Osteoblast (primary cell): Measurements from ENCODE around the gene KAZN. TPM values are rescaled to one million over a fixed set of nuclear protein-coding genes. Genes with fewer than 3 reads are reported as not detected.

Source experiments
- DNase-seq: peaks from one replicate; pipeline ENCODE4 v3.0.0; 2011; ENCODE audit warnings: low spot score, mixed read lengths; ENCODE audit not compliant: insufficient read length; ENCODE audit errors: missing footprints
- H2AFZ ChIP-seq: 2 replicates; pipeline ENCODE4 v1.6.0; 2011; ENCODE audit warnings: mild to moderate bottlenecking, low read length
- H3K27ac ChIP-seq: 2 replicates; pipeline ENCODE4 v1.5.1; 2011; ENCODE audit warnings: mild to moderate bottlenecking, low read depth, low read length, moderate library complexity
- H3K27me3 ChIP-seq: 2 replicates; pipeline ENCODE4 v1.6.0; 2012; ENCODE audit warnings: mild to moderate bottlenecking, control low read depth, inconsistent platforms, low read length, moderate library complexity; ENCODE audit not compliant: insufficient read depth
- H3K36me3 ChIP-seq: 2 replicates; pipeline ENCODE4 v1.5.1; 2011; ENCODE audit warnings: mild to moderate bottlenecking, low read length, control low read depth, moderate library complexity; ENCODE audit not compliant: insufficient read depth
- H3K4me1 ChIP-seq: 2 replicates; pipeline ENCODE4 v1.5.1; 2011; ENCODE audit warnings: mild to moderate bottlenecking, low read length, control low read depth, moderate library complexity; ENCODE audit not compliant: insufficient read depth
- H3K4me2 ChIP-seq: 2 replicates; pipeline ENCODE4 v1.6.0; 2011; ENCODE audit warnings: mild to moderate bottlenecking, low read length; ENCODE audit not compliant: insufficient read depth
- H3K4me3 ChIP-seq: fragments of 200-600 bp; sonication (generic); 3 replicates; pipeline ENCODE4 v1.5.1; 2012; ENCODE audit warnings: mild to moderate bottlenecking, low read length, inconsistent platforms; ENCODE audit not compliant: insufficient read depth
- H3K79me2 ChIP-seq: 2 replicates; pipeline ENCODE4 v1.6.0; 2012; ENCODE audit warnings: mild to moderate bottlenecking, low read length, control low read depth, inconsistent platforms; ENCODE audit not compliant: insufficient read depth
- H3K9me3 ChIP-seq: 2 replicates; pipeline ENCODE4 v1.5.1; 2011; ENCODE audit warnings: low read depth, low read length, control low read depth
- H4K20me1 ChIP-seq: 2 replicates; pipeline ENCODE4 v1.6.0; 2012; ENCODE audit warnings: mild to moderate bottlenecking, low read length, control low read depth; ENCODE audit not compliant: insufficient read depth
- CTCF ChIP-seq: IDR thresholded peaks from 2 replicates; pipeline ENCODE4 v1.5.1; 2011; ENCODE audit warnings: mild to moderate bottlenecking, low read depth, low read length, moderate library complexity; ENCODE audit errors: extremely low read depth
- total RNA-seq: library from RNA; depleted of rRNA; stranded (reverse); fragments of >200 nt; gene quantifications from 2 replicates; pipeline ENCODE4 v1.2.3, GENCODE V29; 2012

The KAZN gene
- total RNA-seq, 1 donor, result 9.0 TPM

GRCh38 chr1:14611792-14612191 is 13.3 kb downstream of the KAZN start:
- H3K4me3 ChIP-seq, result no peak overlapping the region
- H3K4me2 ChIP-seq, result no peak overlapping the region
- no peak for DNase-seq
- H3K4me1 ChIP-seq, result no peaks in the 10 kb centered on the region
- H3K27me3 ChIP-seq, result peaks cover 4% of the 10 kb centered on the region
- peaks cover 3% of the 10 kb centered on the region for H4K20me1 ChIP-seq
- no peak overlapping the region for H3K27ac ChIP-seq
- no peaks in the 10 kb centered on the region for H3K9me3 ChIP-seq
- TF ChIP-seq CTCF, result no peak
- no peak overlapping the region for H2AFZ ChIP-seq
- no peaks in the 10 kb centered on the region for H3K36me3 ChIP-seq
- no peaks in the 10 kb centered on the region for H3K79me2 ChIP-seq

DNA sequence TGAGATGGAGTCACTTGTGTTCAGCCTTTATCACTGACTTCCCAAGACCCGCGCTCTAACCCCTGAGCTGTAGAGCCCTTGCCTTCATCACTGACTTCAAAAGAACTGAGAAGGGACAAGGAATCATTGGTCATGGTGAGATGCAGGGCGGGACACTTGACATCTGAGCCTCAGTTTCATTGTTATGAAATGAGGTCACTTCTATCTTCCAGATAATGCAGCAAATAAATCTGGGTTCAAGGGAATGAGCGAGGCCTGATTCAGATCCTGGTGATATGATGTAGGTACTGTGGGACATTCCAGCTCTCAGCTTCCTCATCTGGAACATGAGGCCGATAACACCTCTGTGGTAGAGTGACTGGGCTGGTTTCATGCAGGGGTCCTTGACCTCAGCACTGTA is 13.8 kb downstream of the KAZN start:
- TF ChIP-seq CTCF, result no peak
- Histone ChIP-seq H3K27me3 (peaks cover 3% of the 10 kb centered on the region), H3K27ac (no peak overlapping the region), H3K36me3 (no peaks in the 10 kb centered on the region), H2AFZ (no peak overlapping the region), H3K4me3 (no peak overlapping the region), H3K4me2 (no peak overlapping the region), H3K9me3 (no peaks in the 10 kb centered on the region), H4K20me1 (peaks cover 1% of the 10 kb centered on the region), H3K4me1 (no peaks in the 10 kb centered on the region), H3K79me2 (no peaks in the 10 kb centered on the region)
- DNase-seq, result no peak

DNA sequence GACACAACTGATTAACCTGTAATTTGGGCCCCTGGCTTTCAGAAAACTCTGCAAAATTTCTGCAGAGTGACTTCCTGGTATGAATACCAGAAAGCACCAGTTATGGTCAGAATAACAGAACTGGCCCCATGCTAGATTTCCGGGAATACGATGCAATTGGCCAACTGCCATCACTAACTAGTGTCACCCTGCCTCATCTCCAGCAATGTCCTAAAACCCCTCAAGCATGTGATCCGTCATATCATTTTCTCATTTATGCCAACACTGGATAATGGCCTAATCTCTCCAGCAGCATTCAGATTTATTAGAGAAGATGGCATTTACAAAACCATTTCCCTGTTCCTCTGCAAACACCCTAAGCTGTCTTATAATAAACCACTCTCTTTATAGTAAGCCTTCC is 15.4 kb downstream of the KAZN start:
- Histone ChIP-seq H3K4me3 (no peak overlapping the region), H2AFZ (no peak overlapping the region), H3K27ac (no peak overlapping the region), H3K79me2 (no peaks in the 10 kb centered on the region), H3K4me1 (no peaks in the 10 kb centered on the region), H4K20me1 (no peaks in the 10 kb centered on the region), H3K36me3 (no peaks in the 10 kb centered on the region), H3K27me3 (no peaks in the 10 kb centered on the region), H3K9me3 (no peaks in the 10 kb centered on the region), H3K4me2 (no peak overlapping the region)
- DNase-seq, result no peak
- TF ChIP-seq CTCF, result no peak

- H4K20me1 ChIP-seq, result no peaks in the 10 kb centered on the region
- no peak for DNase-seq
- H3K27ac ChIP-seq, result no peak overlapping the region
- H3K4me1 ChIP-seq, result no peaks in the 10 kb centered on the region
- H3K36me3 ChIP-seq, result no peaks in the 10 kb centered on the region
- H3K27me3 ChIP-seq, result no peaks in the 10 kb centered on the region
- H3K9me3 ChIP-seq, result no peaks in the 10 kb centered on the region
- H3K79me2 ChIP-seq, result no peaks in the 10 kb centered on the region
- no peak overlapping the region for H3K4me2 ChIP-seq
- H3K4me3 ChIP-seq, result no peak overlapping the region
- no peak overlapping the region for H2AFZ ChIP-seq
- no peak for TF ChIP-seq CTCF
Observed at GRCh38 chr1:14614341-14614740, 15.9 kb downstream of the KAZN start.
